ENCODE results near the gene ZNF33B.

ZNF33B gene

GRCh38 chr10:42543840-42544372 is 94.5 kb downstream of the ZNF33B start:
- no peaks in the 10 kb centered on the region for H3F3A ChIP-seq (ENCODE audit: insufficient read depth, low read length)
- no peak overlapping the region for H3K4me2 ChIP-seq (ENCODE audit: low read depth, low read length)
- DNase-seq: no peak
- H3K9ac ChIP-seq (ENCODE audit: low read length): no peak overlapping the region
- no peaks in the 10 kb centered on the region for H3K9me3 ChIP-seq (replicated peaks; ENCODE audit: insufficient read depth, low read length)
- no peak for TF ChIP-seq EZH2phosphoT487 (IDR thresholded peaks at IDR 0.05; ENCODE audit: low read length)
- TF ChIP-seq EZH2 (optimal IDR thresholded peaks at IDR 0.05; ENCODE audit: low read depth, low read length): no peak
- no peak for TF ChIP-seq CTCF (IDR thresholded peaks at IDR 0.05; ENCODE audit: low read length)
- H3K27me3 ChIP-seq (replicated peaks; ENCODE audit: insufficient read depth, low read length): no peaks in the 10 kb centered on the region
- H3K79me2 ChIP-seq (ENCODE audit: low read length): no peaks in the 10 kb centered on the region
- H3K27ac ChIP-seq (ENCODE audit: low read length): no peak overlapping the region
- H3K36me3 ChIP-seq (replicated peaks; ENCODE audit: insufficient read depth, low read length): peaks cover 8% of the 10 kb centered on the region
- H3K4me3 ChIP-seq (ENCODE audit: low read length): no peak overlapping the region
- no peaks in the 10 kb centered on the region for H4K20me1 ChIP-seq (ENCODE audit: insufficient read depth, low read length)
- H2AFZ ChIP-seq (ENCODE audit: low read length): no peak overlapping the region
- no peaks in the 10 kb centered on the region for H3K4me1 ChIP-seq (ENCODE audit: low read length)
- H3K9me2 ChIP-seq (replicated peaks; ENCODE audit: insufficient read depth, low read length): no peaks in the 10 kb centered on the region
